A172 (cell line): ENCODE measurements around the gene DIMT1. TPM values are rescaled to one million over a fixed set of nuclear protein-coding genes. Genes with fewer than 3 reads are reported as not detected.
A peak's percentile ranks its signal among the peaks of the same experiment; 100 is the strongest.

Source experiments
- DNase-seq: peaks from one replicate; pipeline ENCODE4 v3.0.0-alpha.2; 2015; ENCODE audit warnings: low spot score
- total RNA-seq: library from RNA; depleted of rRNA; stranded (reverse); fragments of >200 nt; shearing (Covaris generic); gene quantifications from 2 replicates; pipeline ENCODE4 v1.2.3, GENCODE V29; 2014; rRNA removed

Gene DIMT1
- total RNA-seq, 1 experiment from 2014 or later: 66.1 TPM

DNA sequence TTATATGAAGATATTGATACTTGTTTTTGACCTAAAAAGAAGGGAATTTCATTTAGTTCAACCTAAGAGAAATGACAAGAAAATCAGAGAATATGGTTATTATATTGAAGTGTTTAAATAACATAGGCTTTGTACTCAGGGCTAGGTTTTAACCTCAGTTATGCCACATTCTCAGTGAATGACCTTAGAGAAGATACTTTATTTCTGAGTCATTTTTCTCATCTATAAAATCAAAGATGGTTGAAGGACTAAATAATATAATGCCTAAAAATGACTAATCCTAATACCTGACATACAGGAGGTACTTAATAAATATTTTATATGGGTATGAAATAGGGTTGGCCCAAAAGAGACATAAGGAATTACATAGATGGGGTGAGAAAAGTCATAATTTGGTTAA is 32.3 kb downstream of the DIMT1 start:
- no peak for DNase-seq

DNA sequence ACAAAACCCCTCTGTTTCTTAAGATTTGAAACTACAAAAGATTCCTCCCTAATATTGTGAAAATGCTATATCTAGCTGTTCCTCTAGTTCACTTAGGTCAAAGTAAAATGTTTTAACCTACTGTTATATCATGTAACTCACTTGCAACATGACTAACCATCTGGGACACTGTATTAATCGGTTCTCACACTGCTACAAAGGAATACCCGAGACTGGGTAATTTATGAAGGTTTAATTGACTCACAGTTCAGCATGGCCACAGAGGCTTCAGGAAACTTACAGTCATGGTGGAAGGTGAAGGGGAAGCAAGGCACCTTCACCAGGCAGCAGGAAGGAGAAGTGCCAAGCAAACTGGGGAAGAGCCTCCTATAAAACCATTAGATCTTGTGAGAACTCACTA is 34.7 kb downstream of the DIMT1 start:
- DNase-seq: no peak

- DNase-seq: no peak
These were observed 41.0 kb downstream of the DIMT1 start for GRCh38 chr5:62362701-62363100.

- DNase-seq: peak; percentile 69
These were observed 49.5 kb downstream of the DIMT1 start for GRCh38 chr5:62354028-62354874.

DNA sequence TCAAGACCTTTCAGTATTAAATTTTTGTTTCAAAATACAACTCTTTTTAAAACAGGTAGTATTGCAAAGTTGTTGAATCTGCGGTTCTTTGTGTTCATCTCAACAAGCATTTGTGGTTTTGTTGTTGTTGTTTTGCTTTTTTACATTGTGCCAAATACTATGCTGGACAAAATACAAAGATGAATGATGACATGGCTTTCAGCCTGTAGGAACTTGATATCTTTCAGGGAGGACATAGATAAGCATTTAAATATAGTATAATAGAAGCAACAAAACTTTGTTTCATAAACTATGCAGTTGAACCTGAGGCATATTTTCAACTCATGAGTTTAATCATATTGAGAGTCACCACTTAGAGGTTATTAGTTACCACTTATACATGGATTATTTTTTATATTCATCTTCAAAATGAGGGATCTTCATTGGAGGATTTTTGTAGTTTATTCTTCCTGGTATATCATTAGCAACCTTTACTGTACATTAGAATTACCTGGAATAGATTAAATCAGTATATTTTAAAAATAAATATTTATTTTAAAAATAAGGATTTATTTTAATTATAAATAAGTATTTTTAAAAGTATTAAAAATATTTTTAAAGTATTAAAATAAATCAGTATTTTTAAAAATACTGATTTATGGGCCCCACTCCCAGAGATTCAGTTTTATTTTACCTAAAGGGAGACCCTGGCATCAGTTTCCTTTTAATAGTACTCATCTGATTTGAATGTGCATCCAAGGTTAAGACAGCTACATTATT is 54.8 kb downstream of the DIMT1 start:
- no peak for DNase-seq

- no peak for DNase-seq
These were observed 55.8 kb downstream of the DIMT1 start for GRCh38 chr5:62347928-62348327.

- no peak for DNase-seq
These were observed 57.0 kb downstream of the DIMT1 start for GRCh38 chr5:62346748-62347147.

GRCh38 chr5:62343428-62343827 is 60.3 kb downstream of the DIMT1 start:
- no peak for DNase-seq

DNA sequence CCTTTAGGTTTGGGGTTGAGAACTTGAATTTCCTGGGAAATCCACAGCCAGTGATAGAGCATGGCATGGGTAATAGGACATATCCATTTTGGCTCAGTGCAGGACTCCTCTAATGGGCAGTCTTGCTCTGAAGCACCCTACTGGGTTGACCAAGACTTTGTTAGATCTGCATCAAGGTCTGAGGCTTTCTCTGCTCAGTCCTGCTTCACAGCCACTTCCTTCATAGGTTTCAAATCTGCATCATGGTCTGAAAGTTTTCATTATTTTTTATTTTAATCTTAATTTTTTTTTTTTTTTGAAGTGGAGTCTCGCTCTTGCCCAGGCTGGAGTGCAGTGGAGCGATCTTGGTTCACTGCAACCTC is 61.2 kb downstream of the DIMT1 start:
- DNase-seq: no peak

GRCh38 chr5:62341783-62342475 is 61.8 kb downstream of the DIMT1 start:
- no peak for DNase-seq

GRCh38 chr5:62340979-62341378 is 62.7 kb downstream of the DIMT1 start:
- no peak for DNase-seq

DNA sequence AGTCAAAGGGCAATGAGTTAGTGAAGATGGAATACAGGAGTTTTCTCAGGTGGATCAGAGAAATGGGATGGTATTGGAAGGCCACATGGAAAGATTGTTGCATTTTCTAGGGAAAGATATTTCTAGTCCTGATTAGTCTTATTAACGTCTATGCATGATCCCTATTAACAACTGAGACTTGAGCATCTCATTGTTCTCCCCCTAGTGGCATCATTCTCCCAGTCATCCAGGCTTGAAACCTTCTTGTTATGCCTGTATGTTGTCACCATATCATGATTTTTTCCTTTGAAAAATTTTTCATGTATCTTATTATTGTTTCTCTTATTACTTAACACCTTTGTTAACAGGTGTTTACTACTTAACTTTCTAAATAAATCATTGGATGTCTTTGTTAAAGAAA is 63.3 kb downstream of the DIMT1 start:
- DNase-seq: no peak

Other genes with a start within 250 kb of the DIMT1 start
- gene KIF2A, start 97.7 kb downstream of the DIMT1 start, total RNA-seq: 64.6 and 76.3 TPM in 2 replicates
- 36.5 and 38.9 TPM in 2 replicates for gene IPO11, start 8.9 kb upstream of the DIMT1 start, total RNA-seq
- 0.36 and 1.4 TPM in 2 replicates for gene LRRC70, start 174.9 kb upstream of the DIMT1 start, total RNA-seq